Mucosa of gallbladder (tissue), 1 donor: Measurements from ENCODE around the gene KDM8. TPM values are rescaled to one million over a fixed set of nuclear protein-coding genes. Genes with fewer than 3 reads are reported as not detected.

Source experiments
- DNase-seq: peaks from one replicate; pipeline ENCODE4 v3.0.0-alpha.2; 2020; ENCODE audit warnings: low spot score
- total RNA-seq: library from RNA; stranded (reverse); gene quantifications from one replicate; pipeline ENCODE4 v1.2.1, GENCODE V29; 2021
- donor health status: DM: no; HTN: no; CAD: no.

KDM8 gene
- total RNA-seq, 1 donor from 2014 or later = 14.8 TPM

- peak; percentile 61 for DNase-seq
These were observed 27.3 kb downstream of the KDM8 start for GRCh38 chr16:27230562-27231001.

GRCh38 chr16:27231692-27232060 is 28.4 kb downstream of the KDM8 start:
- DNase-seq = no peak

- DNase-seq = no peak
These were observed 29.0 kb downstream of the KDM8 start for GRCh38 chr16:27232061-27232900.

GRCh38 chr16:27232901-27233625 is 29.7 kb downstream of the KDM8 start:
- DNase-seq = no peak

GRCh38 chr16:27233731-27234130 is 30.4 kb downstream of the KDM8 start:
- DNase-seq = no peak

- DNase-seq = no peak
These were observed 30.8 kb downstream of the KDM8 start for GRCh38 chr16:27234171-27234570.

- no peak for DNase-seq
These were observed 31.3 kb downstream of the KDM8 start for GRCh38 chr16:27234603-27235002.

- peak; percentile 90 for DNase-seq
These were observed 32.0 kb downstream of the KDM8 start for GRCh38 chr16:27235055-27235937.

GRCh38 chr16:27235938-27236245 is 32.6 kb downstream of the KDM8 start:
- DNase-seq = no peak

- DNase-seq = no peak
These were observed 33.4 kb downstream of the KDM8 start for GRCh38 chr16:27236635-27237218.

GRCh38 chr16:27237219-27238015 is 34.1 kb downstream of the KDM8 start:
- peak; percentile 41 for DNase-seq

GRCh38 chr16:27238016-27238587 is 34.8 kb downstream of the KDM8 start:
- peak; percentile 73 for DNase-seq

GRCh38 chr16:27238591-27238990 is 35.3 kb downstream of the KDM8 start:
- DNase-seq = no peak

- no peak for DNase-seq
These were observed 35.7 kb downstream of the KDM8 start for GRCh38 chr16:27239026-27239425.

GRCh38 chr16:27239906-27240655 is 36.8 kb downstream of the KDM8 start:
- DNase-seq = no peak

GRCh38 chr16:27240948-27241531 is 37.7 kb downstream of the KDM8 start:
- no peak for DNase-seq

- no peak for DNase-seq
These were observed 38.3 kb downstream of the KDM8 start for GRCh38 chr16:27241658-27242057.

- DNase-seq = no peak
These were observed 39.1 kb downstream of the KDM8 start for GRCh38 chr16:27242398-27242797.

GRCh38 chr16:27242868-27243590 is 39.7 kb downstream of the KDM8 start:
- peak; percentile 41 for DNase-seq
